Osteoblast (primary cell): ENCODE data around the gene EML1. TPM values are rescaled to one million over a fixed set of nuclear protein-coding genes. Genes with fewer than 3 reads are reported as not detected.

Source experiments
- DNase-seq: peaks from one replicate; pipeline ENCODE4 v3.0.0; 2011; ENCODE audit warnings: low spot score, mixed read lengths; ENCODE audit not compliant: insufficient read length; ENCODE audit errors: missing footprints
- H2AFZ ChIP-seq: 2 replicates; pipeline ENCODE4 v1.6.0; 2011; ENCODE audit warnings: mild to moderate bottlenecking, low read length
- H3K27ac ChIP-seq: 2 replicates; pipeline ENCODE4 v1.5.1; 2011; ENCODE audit warnings: mild to moderate bottlenecking, low read depth, low read length, moderate library complexity
- H3K27me3 ChIP-seq: 2 replicates; pipeline ENCODE4 v1.6.0; 2012; ENCODE audit warnings: mild to moderate bottlenecking, control low read depth, inconsistent platforms, low read length, moderate library complexity; ENCODE audit not compliant: insufficient read depth
- H3K36me3 ChIP-seq: 2 replicates; pipeline ENCODE4 v1.5.1; 2011; ENCODE audit warnings: mild to moderate bottlenecking, low read length, control low read depth, moderate library complexity; ENCODE audit not compliant: insufficient read depth
- H3K4me1 ChIP-seq: 2 replicates; pipeline ENCODE4 v1.5.1; 2011; ENCODE audit warnings: mild to moderate bottlenecking, low read length, control low read depth, moderate library complexity; ENCODE audit not compliant: insufficient read depth
- H3K4me2 ChIP-seq: 2 replicates; pipeline ENCODE4 v1.6.0; 2011; ENCODE audit warnings: mild to moderate bottlenecking, low read length; ENCODE audit not compliant: insufficient read depth
- H3K4me3 ChIP-seq: fragments of 200-600 bp; sonication (generic); 3 replicates; pipeline ENCODE4 v1.5.1; 2012; ENCODE audit warnings: mild to moderate bottlenecking, low read length, inconsistent platforms; ENCODE audit not compliant: insufficient read depth
- H3K79me2 ChIP-seq: 2 replicates; pipeline ENCODE4 v1.6.0; 2012; ENCODE audit warnings: mild to moderate bottlenecking, low read length, control low read depth, inconsistent platforms; ENCODE audit not compliant: insufficient read depth
- H3K9me3 ChIP-seq: 2 replicates; pipeline ENCODE4 v1.5.1; 2011; ENCODE audit warnings: low read depth, low read length, control low read depth
- H4K20me1 ChIP-seq: 2 replicates; pipeline ENCODE4 v1.6.0; 2012; ENCODE audit warnings: mild to moderate bottlenecking, low read length, control low read depth; ENCODE audit not compliant: insufficient read depth
- CTCF ChIP-seq: IDR thresholded peaks from 2 replicates; pipeline ENCODE4 v1.5.1; 2011; ENCODE audit warnings: mild to moderate bottlenecking, low read depth, low read length, moderate library complexity; ENCODE audit errors: extremely low read depth
- total RNA-seq: library from RNA; depleted of rRNA; stranded (reverse); fragments of >200 nt; gene quantifications from 2 replicates; pipeline ENCODE4 v1.2.3, GENCODE V29; 2012

Gene EML1
- total RNA-seq, 1 donor = 46.7 TPM

GRCh38 chr14:99921425-99921824 lies 128.2 kb downstream of the EML1 start:
- no peaks in the 10 kb centered on the region for H3K9me3 ChIP-seq
- H4K20me1 ChIP-seq = no peaks in the 10 kb centered on the region
- H3K27me3 ChIP-seq = no peaks in the 10 kb centered on the region
- no peak overlapping the region for H3K4me3 ChIP-seq
- H3K4me2 ChIP-seq = no peak overlapping the region
- no peak for DNase-seq
- H3K36me3 ChIP-seq = peaks cover 21% of the 10 kb centered on the region
- no peak overlapping the region for H3K27ac ChIP-seq
- no peaks in the 10 kb centered on the region for H3K79me2 ChIP-seq
- no peak overlapping the region for H2AFZ ChIP-seq
- no peak for TF ChIP-seq CTCF
- H3K4me1 ChIP-seq = no peaks in the 10 kb centered on the region

- no peaks in the 10 kb centered on the region for H3K4me1 ChIP-seq
- H3K9me3 ChIP-seq = no peaks in the 10 kb centered on the region
- TF ChIP-seq CTCF = no peak
These were observed 131.2 kb downstream of the EML1 start for GRCh38 chr14:99924379-99924778.

GRCh38 chr14:99925471-99925870 lies 132.3 kb downstream of the EML1 start:
- Histone ChIP-seq H4K20me1 (no peaks in the 10 kb centered on the region), H3K36me3 (peaks cover 9% of the 10 kb centered on the region), H3K27ac (no peak overlapping the region), H3K4me3 (no peak overlapping the region), H3K4me1 (no peaks in the 10 kb centered on the region), H2AFZ (no peak overlapping the region), H3K4me2 (no peak overlapping the region), H3K27me3 (no peaks in the 10 kb centered on the region), H3K79me2 (no peaks in the 10 kb centered on the region), H3K9me3 (no peaks in the 10 kb centered on the region)
- DNase-seq = no peak
- no peak for TF ChIP-seq CTCF

More at GRCh38 chr14:99924379-99924778, 131.2 kb downstream of the EML1 start:
- DNase-seq = no peak
- H4K20me1 ChIP-seq = no peaks in the 10 kb centered on the region
- no peak overlapping the region for H3K27ac ChIP-seq
- no peaks in the 10 kb centered on the region for H3K27me3 ChIP-seq
- H3K4me2 ChIP-seq = no peak overlapping the region
- no peak overlapping the region for H3K4me3 ChIP-seq
- H3K36me3 ChIP-seq = peaks cover 10% of the 10 kb centered on the region
- H3K79me2 ChIP-seq = no peaks in the 10 kb centered on the region
- no peak overlapping the region for H2AFZ ChIP-seq

GRCh38 chr14:99928963-99929362 lies 135.8 kb downstream of the EML1 start:
- H3K4me3 ChIP-seq = no peak overlapping the region
- H3K4me1 ChIP-seq = no peaks in the 10 kb centered on the region
- H4K20me1 ChIP-seq = no peaks in the 10 kb centered on the region
- H3K27ac ChIP-seq = no peak overlapping the region
- H3K79me2 ChIP-seq = no peaks in the 10 kb centered on the region
- no peaks in the 10 kb centered on the region for H3K27me3 ChIP-seq
- H2AFZ ChIP-seq = no peak overlapping the region
- no peak overlapping the region for H3K4me2 ChIP-seq
- H3K9me3 ChIP-seq = no peaks in the 10 kb centered on the region
- TF ChIP-seq CTCF = no peak
- H3K36me3 ChIP-seq = no peaks in the 10 kb centered on the region
- no peak for DNase-seq
